Neural progenitor cell (in vitro differentiated cells): ENCODE results near the gene SMIM28. TPM values are rescaled to one million over a fixed set of nuclear protein-coding genes. Genes with fewer than 3 reads are reported as not detected.

Experiments used
- DNase-seq: peaks from one replicate; pipeline ENCODE4 v3.0.0-alpha.2; 2016; ENCODE audit warnings: low spot score
- H2AFZ ChIP-seq: fragments of 200-600 bp; sonication (generic); replicated peaks from 2 replicates; pipeline ENCODE4 v1.6.1; 2016; ENCODE audit warnings: antibody characterized with exemption
- H3F3A ChIP-seq: fragments of 200-600 bp; sonication (generic); 2 replicates; pipeline ENCODE4 v1.6.1; 2016; ENCODE audit warnings: antibody characterized with exemption, low read depth
- H3K27ac ChIP-seq: fragments of 200-600 bp; sonication (generic); 2 replicates; pipeline ENCODE4 v1.5.1; 2016; ENCODE audit warnings: mild to moderate bottlenecking
- H3K27me3 ChIP-seq: fragments of 200-600 bp; sonication (generic); 2 replicates; pipeline ENCODE4 v1.6.1; 2016; ENCODE audit warnings: mild to moderate bottlenecking, moderate library complexity
- H3K36me3 ChIP-seq: fragments of 200-600 bp; sonication (generic); 2 replicates; pipeline ENCODE4 v1.5.1; 2016
- H3K4me1 ChIP-seq: fragments of 200-600 bp; sonication (generic); 2 replicates; pipeline ENCODE4 v1.6.1; 2016; ENCODE audit warnings: mixed run types
- H3K4me2 ChIP-seq: fragments of 200-600 bp; sonication (generic); 2 replicates; pipeline ENCODE4 v1.6.1; 2016
- H3K4me3 ChIP-seq: fragments of 200-600 bp; sonication (generic); 2 replicates; pipeline ENCODE4 v1.5.1; 2016
- H3K79me2 ChIP-seq: fragments of 200-600 bp; sonication (generic); 2 replicates; pipeline ENCODE4 v1.6.1; 2016; ENCODE audit warnings: low read depth
- H3K9ac ChIP-seq: fragments of 200-600 bp; sonication (generic); 2 replicates; pipeline ENCODE4 v1.6.1; 2016
- H3K9me3 ChIP-seq: fragments of 200-600 bp; sonication (generic); 2 replicates; pipeline ENCODE4 v1.5.1; 2016; ENCODE audit warnings: low read depth
- H4K20me1 ChIP-seq: fragments of 200-600 bp; sonication (generic); 2 replicates; pipeline ENCODE4 v1.6.1; 2016; ENCODE audit warnings: low read depth
- H3K27ac Mint-ChIP-seq: 3 replicates; pipeline ENCODE4 v1.8.0; 2021; ENCODE audit warnings: mixed read lengths
- H3K27me3 Mint-ChIP-seq: 2 replicates; pipeline ENCODE4 v1.8.0; 2022; ENCODE audit warnings: low read depth, mild to moderate bottlenecking, inconsistent platforms, moderate library complexity, mixed read lengths; ENCODE audit not compliant: insufficient read depth
- H3K36me3 Mint-ChIP-seq: 3 replicates; pipeline ENCODE4 v1.8.0; 2021; ENCODE audit warnings: mixed read lengths
- H3K4me1 Mint-ChIP-seq: 3 replicates; pipeline ENCODE4 v1.8.0; 2021; ENCODE audit warnings: mixed read lengths
- H3K4me3 Mint-ChIP-seq: 3 replicates; pipeline ENCODE4 v1.8.0; 2021; ENCODE audit warnings: mild to moderate bottlenecking, moderate library complexity, mixed read lengths
- H3K9me3 Mint-ChIP-seq: 3 replicates; pipeline ENCODE4 v1.8.0; 2020; ENCODE audit warnings: mixed read lengths
- EZH2 ChIP-seq: fragments of 200-600 bp; sonication (generic); IDR thresholded peaks from 2 replicates; pipeline ENCODE4 v1.6.1; 2017; ENCODE audit warnings: antibody characterized with exemption, mild to moderate bottlenecking, moderate library complexity
- EZH2phosphoT487 ChIP-seq: fragments of 200-600 bp; sonication (generic); IDR thresholded peaks from 2 replicates; pipeline ENCODE4 v1.6.1; 2017; ENCODE audit warnings: antibody characterized with exemption
- total RNA-seq: library from RNA; depleted of rRNA; stranded (reverse); fragments of >200 nt; gene quantifications from 2 replicates; pipeline ENCODE4 v1.2.3, GENCODE V29; 2015; ENCODE audit warnings: low replicate concordance
- TF ChIP-seq, protein P1 (sequence below): fragments of 200-600 bp; sonication (generic); IDR thresholded peaks from 2 replicates; pipeline ENCODE4 v1.5.1; 2017; ENCODE audit warnings: antibody characterized with exemption, mild to moderate bottlenecking

SMIM28 gene
- total RNA-seq, 1 donor from 2014 or later, result not detected

DNA sequence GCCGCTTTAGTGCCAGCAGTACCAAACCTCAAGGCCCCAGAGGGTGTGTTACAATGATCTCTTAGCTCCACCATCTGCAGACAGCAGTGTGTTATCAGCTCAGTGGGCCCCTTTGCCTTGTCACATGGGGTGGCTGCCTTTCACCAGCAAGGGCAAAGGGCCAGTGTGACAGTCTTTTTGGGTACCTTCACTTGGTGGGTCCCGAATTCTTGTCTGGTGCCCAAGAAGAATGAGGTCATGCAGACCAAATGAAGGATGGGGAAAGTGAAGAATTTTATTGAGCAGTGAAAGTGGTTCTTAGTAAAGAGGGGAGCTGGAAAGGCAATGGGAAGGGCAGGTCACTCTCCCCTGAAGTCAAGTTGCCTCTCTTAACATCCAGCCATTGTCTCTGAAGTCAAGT lies 2.9 kb upstream of the SMIM28 start:
- no peak for TF ChIP-seq EZH2phosphoT487
- TF ChIP-seq, protein P1, sequence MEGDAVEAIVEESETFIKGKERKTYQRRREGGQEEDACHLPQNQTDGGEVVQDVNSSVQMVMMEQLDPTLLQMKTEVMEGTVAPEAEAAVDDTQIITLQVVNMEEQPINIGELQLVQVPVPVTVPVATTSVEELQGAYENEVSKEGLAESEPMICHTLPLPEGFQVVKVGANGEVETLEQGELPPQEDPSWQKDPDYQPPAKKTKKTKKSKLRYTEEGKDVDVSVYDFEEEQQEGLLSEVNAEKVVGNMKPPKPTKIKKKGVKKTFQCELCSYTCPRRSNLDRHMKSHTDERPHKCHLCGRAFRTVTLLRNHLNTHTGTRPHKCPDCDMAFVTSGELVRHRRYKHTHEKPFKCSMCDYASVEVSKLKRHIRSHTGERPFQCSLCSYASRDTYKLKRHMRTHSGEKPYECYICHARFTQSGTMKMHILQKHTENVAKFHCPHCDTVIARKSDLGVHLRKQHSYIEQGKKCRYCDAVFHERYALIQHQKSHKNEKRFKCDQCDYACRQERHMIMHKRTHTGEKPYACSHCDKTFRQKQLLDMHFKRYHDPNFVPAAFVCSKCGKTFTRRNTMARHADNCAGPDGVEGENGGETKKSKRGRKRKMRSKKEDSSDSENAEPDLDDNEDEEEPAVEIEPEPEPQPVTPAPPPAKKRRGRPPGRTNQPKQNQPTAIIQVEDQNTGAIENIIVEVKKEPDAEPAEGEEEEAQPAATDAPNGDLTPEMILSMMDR, result no peak
- TF ChIP-seq EZH2, result no peak
- Histone ChIP-seq H3K4me3 (no peak overlapping the region), H3K79me2 (no peaks in the 10 kb centered on the region), H3K9ac (no peak overlapping the region), H3K27ac (no peak overlapping the region), H3K4me2 (no peak overlapping the region), H2AFZ (no peak overlapping the region), H4K20me1 (no peaks in the 10 kb centered on the region), H3K4me1 (no peaks in the 10 kb centered on the region), H3K27me3 (no peaks in the 10 kb centered on the region), H3K9me3 (no peaks in the 10 kb centered on the region), H3F3A (no peaks in the 10 kb centered on the region), H3K36me3 (no peaks in the 10 kb centered on the region)
- Mint-ChIP-seq H3K36me3 (no peaks in the 10 kb centered on the region), H3K27me3 (no peaks in the 10 kb centered on the region), H3K4me1 (peaks cover 8% of the 10 kb centered on the region), H3K4me3 (no peak overlapping the region), H3K9me3 (no peaks in the 10 kb centered on the region), H3K27ac (no peak overlapping the region)
- no peak for DNase-seq

DNA sequence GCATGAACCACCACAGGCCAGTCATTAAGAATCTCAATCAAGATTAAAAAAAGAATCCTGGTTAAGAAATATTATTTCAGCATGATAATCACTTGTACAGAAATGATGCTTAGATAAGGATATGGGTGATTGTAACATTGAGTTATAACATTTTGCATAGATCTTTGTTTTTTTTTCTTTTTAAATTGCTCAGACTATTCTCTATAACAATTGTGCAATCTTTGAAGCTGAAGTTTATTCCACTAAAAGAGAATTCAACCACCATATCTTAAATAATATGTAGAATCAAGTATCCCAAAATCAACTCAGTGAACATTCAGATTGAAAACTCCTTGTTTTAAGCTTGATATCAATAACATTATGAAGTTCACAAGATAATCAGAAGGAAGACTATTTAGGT lies 663 bp upstream of the SMIM28 start:
- DNase-seq, result no peak
- H3K27me3 Mint-ChIP-seq, result no peaks in the 10 kb centered on the region
- no peaks in the 10 kb centered on the region for H3K36me3 Mint-ChIP-seq
- Histone ChIP-seq H3K27me3 (no peaks in the 10 kb centered on the region), H3K4me1 (no peaks in the 10 kb centered on the region), H4K20me1 (no peaks in the 10 kb centered on the region), H3K79me2 (no peaks in the 10 kb centered on the region), H3K27ac (no peak overlapping the region), H2AFZ (no peak overlapping the region), H3F3A (no peaks in the 10 kb centered on the region), H3K36me3 (no peaks in the 10 kb centered on the region), H3K9ac (no peak overlapping the region), H3K4me2 (no peak overlapping the region), H3K4me3 (no peak overlapping the region), H3K9me3 (no peaks in the 10 kb centered on the region)
- H3K4me1 Mint-ChIP-seq, result peaks cover 2% of the 10 kb centered on the region
- TF ChIP-seq, protein P1, result no peak
- no peak for TF ChIP-seq EZH2phosphoT487
- no peak for TF ChIP-seq EZH2
- H3K9me3 Mint-ChIP-seq, result no peaks in the 10 kb centered on the region
- H3K27ac Mint-ChIP-seq, result no peak overlapping the region
- H3K4me3 Mint-ChIP-seq, result no peak overlapping the region

DNA sequence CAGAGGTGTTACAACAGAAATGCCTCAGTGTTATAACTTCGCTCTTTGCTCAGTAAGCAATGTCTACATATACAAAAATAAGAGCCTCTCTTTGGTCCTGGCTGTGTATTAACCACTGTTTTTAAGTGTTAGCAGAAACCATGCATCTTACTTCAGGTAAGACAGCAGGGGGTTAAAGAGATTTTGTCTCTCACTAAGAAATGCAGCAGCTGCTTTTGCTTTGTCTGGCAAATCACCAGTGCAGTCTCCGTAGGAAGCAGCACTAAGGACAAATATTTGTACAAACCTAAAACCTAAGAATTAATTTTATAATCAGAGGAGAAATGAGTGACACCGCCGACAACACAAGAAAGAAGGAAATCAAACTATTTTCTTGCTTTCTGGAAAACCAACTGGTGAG lies 758 bp downstream of the SMIM28 start:
- Histone ChIP-seq H3K9me3 (no peaks in the 10 kb centered on the region), H3K79me2 (no peaks in the 10 kb centered on the region), H3K9ac (no peak overlapping the region), H4K20me1 (no peaks in the 10 kb centered on the region), H3K4me2 (no peak overlapping the region), H3K36me3 (no peaks in the 10 kb centered on the region), H3K27ac (no peak overlapping the region), H3K4me3 (no peak overlapping the region), H3K27me3 (no peaks in the 10 kb centered on the region), H3K4me1 (no peaks in the 10 kb centered on the region), H2AFZ (no peak overlapping the region), H3F3A (no peaks in the 10 kb centered on the region)
- no peaks in the 10 kb centered on the region for H3K9me3 Mint-ChIP-seq
- H3K27ac Mint-ChIP-seq, result no peak overlapping the region
- no peak overlapping the region for H3K4me3 Mint-ChIP-seq
- TF ChIP-seq EZH2phosphoT487, result no peak
- TF ChIP-seq, protein P1, result no peak
- TF ChIP-seq EZH2, result no peak
- peaks cover 4% of the 10 kb centered on the region for H3K4me1 Mint-ChIP-seq
- DNase-seq, result peak; percentile 27
- no peaks in the 10 kb centered on the region for H3K36me3 Mint-ChIP-seq
- no peaks in the 10 kb centered on the region for H3K27me3 Mint-ChIP-seq
